Fibroblast of lung (primary cell): ENCODE measurements around the gene CARMIL1. TPM values are rescaled to one million over a fixed set of nuclear protein-coding genes. Genes with fewer than 3 reads are reported as not detected.

ENCODE experiments used
- DNase-seq, 2 donors: peaks; one replicate each; pipeline versions ENCODE4 v3.0.0 to v3.0.0-alpha.2; 2010; ENCODE audit warnings: low read depth in 2 of 2
- H2AFZ ChIP-seq: 2 replicates; pipeline ENCODE4 v1.5.1; 2012; ENCODE audit warnings: low read length, control low read depth, inconsistent platforms
- H3K27ac ChIP-seq: 2 replicates; pipeline ENCODE4 v1.5.1; 2011; ENCODE audit warnings: low read length, control low read depth; ENCODE audit not compliant: insufficient read depth
- H3K27me3 ChIP-seq: 2 replicates; pipeline ENCODE4 v1.5.1; 2011; ENCODE audit warnings: mild to moderate bottlenecking, low read length; ENCODE audit not compliant: control insufficient read depth, insufficient read depth
- H3K36me3 ChIP-seq: 2 replicates; pipeline ENCODE4 v1.5.1; 2011; ENCODE audit warnings: low read length; ENCODE audit not compliant: control insufficient read depth, insufficient read depth
- H3K4me1 ChIP-seq: 2 replicates; pipeline ENCODE4 v1.5.1; 2011; ENCODE audit warnings: low read length; ENCODE audit not compliant: control insufficient read depth, insufficient read depth; ENCODE audit errors: extremely low read depth
- H3K4me2 ChIP-seq: 2 replicates; pipeline ENCODE4 v1.5.1; 2011; ENCODE audit warnings: low read length, control low read depth; ENCODE audit not compliant: insufficient read depth; ENCODE audit errors: extremely low read depth
- H3K4me3 ChIP-seq, 4 experiments: fragments of 200-600 bp in 1 of 4; sonication (generic) in 1 of 4; replicated peaks in 1 of 4; 2 replicates each; pipeline ENCODE4 v1.5.1; 2011 to 2016; ENCODE audit warnings: low read length in 4 of 4, low read depth in 3 of 4, mild to moderate bottlenecking in 3 of 4, control low read depth in 2 of 4, inconsistent platforms in 1 of 4, mixed read lengths in 1 of 4; ENCODE audit not compliant: insufficient read depth in 1 of 4; ENCODE audit errors: control extremely low read depth in 1 of 4
- H3K79me2 ChIP-seq: 2 replicates; pipeline ENCODE4 v1.5.1; 2012; ENCODE audit warnings: mild to moderate bottlenecking, low read length, inconsistent platforms; ENCODE audit not compliant: control insufficient read depth, insufficient read depth
- H3K9ac ChIP-seq: 2 replicates; pipeline ENCODE4 v1.5.1; 2011; ENCODE audit warnings: mild to moderate bottlenecking, low read length, control low read depth; ENCODE audit not compliant: insufficient read depth
- H3K9me3 ChIP-seq: 2 replicates; pipeline ENCODE4 v1.5.1; 2012; ENCODE audit warnings: low read depth, low read length; ENCODE audit not compliant: control insufficient read depth, insufficient read depth
- H4K20me1 ChIP-seq: 2 replicates; pipeline ENCODE4 v1.5.1; 2011; ENCODE audit warnings: low read length; ENCODE audit not compliant: control insufficient read depth, insufficient read depth; ENCODE audit errors: extremely low read depth
- CTCF ChIP-seq, 2 donors: IDR thresholded peaks in 1 of 2; conservative IDR thresholded peaks in 1 of 2; 1 replicate in 1 of 2; 2 replicates in 1 of 2; pipeline ENCODE4 v1.5.1; 2011 to 2012; ENCODE audit warnings: low read length in 2 of 2, control low read depth in 1 of 2, inconsistent platforms in 1 of 2, low read depth in 1 of 2, mild to moderate bottlenecking in 1 of 2
- EZH2 ChIP-seq: IDR thresholded peaks from 2 replicates; pipeline ENCODE4 v1.5.1; 2012; ENCODE audit warnings: low read length, control low read depth, mild to moderate bottlenecking; ENCODE audit errors: missing control alignments
- polyA plus RNA-seq, 2 donors: library from polyadenylated mRNA; depleted of rRNA in 1 of 2; stranded (reverse) in 1 of 2; unstranded in 1 of 2; fragments of >200 nt; gene quantifications; 2 replicates each; pipeline ENCODE4 v1.2.1, GENCODE V29; 2011 to 2012; ENCODE audit warnings: missing spikeins in 1 of 2
- total RNA-seq: library from RNA; depleted of rRNA; stranded (reverse); fragments of >200 nt; gene quantifications from 2 replicates; pipeline ENCODE4 v1.2.1, GENCODE V29; 2014

The CARMIL1 gene
- total and polyA plus RNA-seq, 2 donors (not counting 1 experiment from before 2014, with no cell fraction given), result 10.2 to 12.5 TPM

- peak; percentile 54 to 76 for DNase-seq
- H4K20me1 ChIP-seq, result no peaks in the 10 kb centered on the region
- no peak overlapping the region for H3K9ac ChIP-seq
- peaks cover 2% of the 10 kb centered on the region for H3K79me2 ChIP-seq
- no peak overlapping the region for H3K4me2 ChIP-seq
- H3K27me3 ChIP-seq, result no peaks in the 10 kb centered on the region
- no peaks in the 10 kb centered on the region for H3K36me3 ChIP-seq
- H3K27ac ChIP-seq, result peak overlapping the region; percentile 10
- TF ChIP-seq EZH2 (no peak), CTCF (conservative IDR thresholded peaks at IDR 0.05 in 1 of 2, IDR thresholded peaks at IDR 0.05 in 1 of 2; ENCODE audit: low read depth in 1 of 2, low read length in 2 of 2) (no peak)
- no peak overlapping the region for H3K4me3 ChIP-seq
- peaks cover 14% of the 10 kb centered on the region for H3K4me1 ChIP-seq
- no peaks in the 10 kb centered on the region for H3K9me3 ChIP-seq
- no peak overlapping the region for H2AFZ ChIP-seq
Measured at GRCh38 chr6:25311331-25311840, 32.2 kb downstream of the CARMIL1 start.

GRCh38 chr6:25312034-25312620 is 33.0 kb downstream of the CARMIL1 start:
- DNase-seq, result peak; percentile 57 to 93
- Histone ChIP-seq H3K4me2 (peak overlapping the region; percentile 41), H3K36me3 (no peaks in the 10 kb centered on the region), H3K79me2 (peaks cover 2% of the 10 kb centered on the region), H3K27me3 (no peaks in the 10 kb centered on the region), H2AFZ (no peak overlapping the region), H4K20me1 (no peaks in the 10 kb centered on the region), H3K9ac (no peak overlapping the region), H3K4me1 (peaks cover 14% of the 10 kb centered on the region), H3K4me3 (peak overlapping the region in 3 of 4 experiments; percentile 6 to 23 (median 9)), H3K9me3 (no peaks in the 10 kb centered on the region), H3K27ac (peak overlapping the region; percentile 61)
- no peak for TF ChIP-seq CTCF (conservative IDR thresholded peaks at IDR 0.05 in 1 of 2, IDR thresholded peaks at IDR 0.05 in 1 of 2; ENCODE audit: low read depth in 1 of 2, low read length in 2 of 2)
- TF ChIP-seq EZH2, result no peak

- TF ChIP-seq EZH2 (no peak), CTCF (conservative IDR thresholded peaks at IDR 0.05 in 1 of 2, IDR thresholded peaks at IDR 0.05 in 1 of 2; ENCODE audit: low read depth in 1 of 2, low read length in 2 of 2) (peak in 1 of 2 donors; percentile 25)
- peak overlapping the region in 3 of 4 experiments; percentile 9 to 23 (median 9) for H3K4me3 ChIP-seq
- H3K4me2 ChIP-seq, result peak overlapping the region; percentile 67
- H4K20me1 ChIP-seq, result no peaks in the 10 kb centered on the region
- peak overlapping the region; percentile 61 for H3K27ac ChIP-seq
- peak; percentile 70 to 89 for DNase-seq
- H2AFZ ChIP-seq, result no peak overlapping the region
- no peak overlapping the region for H3K9ac ChIP-seq
- H3K27me3 ChIP-seq, result no peaks in the 10 kb centered on the region
- no peaks in the 10 kb centered on the region for H3K9me3 ChIP-seq
- peaks cover 2% of the 10 kb centered on the region for H3K79me2 ChIP-seq
- H3K36me3 ChIP-seq, result no peaks in the 10 kb centered on the region
- peaks cover 14% of the 10 kb centered on the region for H3K4me1 ChIP-seq
Measured at GRCh38 chr6:25312703-25313102, 33.5 kb downstream of the CARMIL1 start.
